Smooth muscle cell (in vitro differentiated cells): ENCODE results near the gene ENPP1. TPM values are rescaled to one million over a fixed set of nuclear protein-coding genes. Genes with fewer than 3 reads are reported as not detected.
A peak's percentile ranks its signal among the peaks of the same experiment; 100 is the strongest.

Source experiments
- DNase-seq: peaks from one replicate; lab custom pipeline; 2025; ENCODE audit not compliant: unreplicated experiment; lab: John Stamatoyannopoulos, UW
- H2AFZ ChIP-seq: fragments of 200-600 bp; sonication (generic); 2 replicates; pipeline ENCODE4 v1.6.0; 2016; ENCODE audit warnings: antibody characterized with exemption, low read depth, mild to moderate bottlenecking
- H3F3A ChIP-seq: fragments of 200-600 bp; sonication (generic); 2 replicates; pipeline ENCODE4 v1.6.0; 2017; ENCODE audit warnings: antibody characterized with exemption, low read depth
- H3K27ac ChIP-seq: fragments of 200-600 bp; sonication (generic); 2 replicates; pipeline ENCODE4 v1.5.1; 2016; ENCODE audit warnings: low read depth, mild to moderate bottlenecking
- H3K27me3 ChIP-seq: fragments of 200-600 bp; sonication (generic); 2 replicates; pipeline ENCODE4 v1.6.1; 2016; ENCODE audit warnings: low read depth, mild to moderate bottlenecking
- H3K36me3 ChIP-seq: fragments of 200-600 bp; sonication (generic); 2 replicates; pipeline ENCODE4 v1.5.1; 2016; ENCODE audit warnings: low read depth
- H3K4me1 ChIP-seq: fragments of 200-600 bp; sonication (generic); 2 replicates; pipeline ENCODE4 v1.5.1; 2016; ENCODE audit warnings: low read depth
- H3K4me2 ChIP-seq: fragments of 200-600 bp; sonication (generic); 2 replicates; pipeline ENCODE4 v1.6.0; 2016; ENCODE audit warnings: mild to moderate bottlenecking
- H3K4me3 ChIP-seq: fragments of 200-600 bp; sonication (generic); 2 replicates; pipeline ENCODE4 v1.5.1; 2016; ENCODE audit warnings: mild to moderate bottlenecking
- H3K79me2 ChIP-seq: fragments of 200-600 bp; sonication (generic); 2 replicates; pipeline ENCODE4 v1.6.0; 2016; ENCODE audit warnings: low read depth, mild to moderate bottlenecking
- H3K9ac ChIP-seq: fragments of 200-600 bp; sonication (generic); 2 replicates; pipeline ENCODE4 v1.6.0; 2016; ENCODE audit warnings: low read depth
- H3K9me3 ChIP-seq: fragments of 200-600 bp; sonication (generic); replicated peaks from 2 replicates; pipeline ENCODE4 v1.5.1; 2016; ENCODE audit warnings: low read depth
- H4K20me1 ChIP-seq: fragments of 200-600 bp; sonication (generic); 2 replicates; pipeline ENCODE4 v1.6.0; 2016; ENCODE audit warnings: low read depth
- WGBS: methylation state at CpG from one replicate; pipeline ENCODE4 v1.1.7; 2016; ENCODE audit warnings: low lambda C conversion rate; 5-methylcytosine and 5-hydroxymethylcytosine counted together
- polyA plus RNA-seq: library from polyadenylated mRNA; unstranded; fragments of >200 nt; fragmentation: Nextera tagmentation; extraction: Ambion mirVana; gene quantifications from 2 replicates; pipeline ENCODE4 v1.2.1, GENCODE V29; 2016
- total RNA-seq: library from RNA; depleted of rRNA; stranded (reverse); fragments of >200 nt; gene quantifications from 2 replicates; pipeline ENCODE4 v1.2.3, GENCODE V29; 2014
- TF ChIP-seq, protein P1 (sequence below): fragments of 200-600 bp; sonication (generic); IDR thresholded peaks from 2 replicates; pipeline ENCODE4 v1.5.1; 2017; ENCODE audit warnings: borderline replicate concordance, mild to moderate bottlenecking, antibody characterized with exemption; ENCODE audit not compliant: insufficient read depth, poor library complexity, severe bottlenecking

The ENPP1 gene
- total and polyA plus RNA-seq, 2 experiments from 2014 or later, result 329 to 433 TPM

DNA sequence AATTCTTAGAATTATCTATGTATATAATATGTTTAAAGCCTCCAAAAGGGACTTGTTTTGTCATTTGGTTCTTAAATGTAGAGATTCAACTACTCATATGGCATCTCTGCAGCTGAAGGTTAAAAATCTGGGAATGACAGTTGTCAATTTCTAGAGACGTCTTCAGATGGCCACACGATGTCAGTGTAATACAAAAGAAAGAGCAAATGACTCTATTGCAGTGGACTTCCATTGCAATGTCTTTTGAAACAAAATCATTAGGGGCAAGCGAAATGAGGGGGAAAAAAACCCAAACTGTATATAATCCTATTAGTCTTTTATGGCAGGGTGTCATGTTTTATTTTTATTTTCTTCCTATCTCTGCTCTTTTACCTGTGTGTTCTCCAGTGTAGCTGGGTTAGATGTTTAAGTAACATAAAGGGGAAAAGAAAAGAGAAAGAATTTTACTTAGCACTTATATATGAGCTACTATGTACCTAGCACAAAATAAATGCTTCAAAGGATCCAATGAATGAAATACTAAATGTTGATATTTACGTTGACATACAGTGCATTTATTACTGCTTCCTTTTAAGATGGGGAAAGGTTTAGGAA, 117.2 kb downstream of the ENPP1 start:
- Histone ChIP-seq H4K20me1 (no peaks in the 10 kb centered on the region), H3K27me3 (no peaks in the 10 kb centered on the region), H3K79me2 (no peaks in the 10 kb centered on the region), H3K27ac (no peak overlapping the region), H3F3A (no peaks in the 10 kb centered on the region), H3K4me1 (no peaks in the 10 kb centered on the region), H3K9ac (no peak overlapping the region), H2AFZ (peak overlapping the region; percentile 46), H3K4me2 (no peak overlapping the region), H3K4me3 (no peak overlapping the region), H3K36me3 (no peaks in the 10 kb centered on the region), H3K9me3 (no peaks in the 10 kb centered on the region)
- DNase-seq, result no peak
- WGBS, result 57% methylated on average over 4 of the region's 4 CpGs
- TF ChIP-seq, protein P1, sequence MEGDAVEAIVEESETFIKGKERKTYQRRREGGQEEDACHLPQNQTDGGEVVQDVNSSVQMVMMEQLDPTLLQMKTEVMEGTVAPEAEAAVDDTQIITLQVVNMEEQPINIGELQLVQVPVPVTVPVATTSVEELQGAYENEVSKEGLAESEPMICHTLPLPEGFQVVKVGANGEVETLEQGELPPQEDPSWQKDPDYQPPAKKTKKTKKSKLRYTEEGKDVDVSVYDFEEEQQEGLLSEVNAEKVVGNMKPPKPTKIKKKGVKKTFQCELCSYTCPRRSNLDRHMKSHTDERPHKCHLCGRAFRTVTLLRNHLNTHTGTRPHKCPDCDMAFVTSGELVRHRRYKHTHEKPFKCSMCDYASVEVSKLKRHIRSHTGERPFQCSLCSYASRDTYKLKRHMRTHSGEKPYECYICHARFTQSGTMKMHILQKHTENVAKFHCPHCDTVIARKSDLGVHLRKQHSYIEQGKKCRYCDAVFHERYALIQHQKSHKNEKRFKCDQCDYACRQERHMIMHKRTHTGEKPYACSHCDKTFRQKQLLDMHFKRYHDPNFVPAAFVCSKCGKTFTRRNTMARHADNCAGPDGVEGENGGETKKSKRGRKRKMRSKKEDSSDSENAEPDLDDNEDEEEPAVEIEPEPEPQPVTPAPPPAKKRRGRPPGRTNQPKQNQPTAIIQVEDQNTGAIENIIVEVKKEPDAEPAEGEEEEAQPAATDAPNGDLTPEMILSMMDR, result peak; percentile 66

DNA sequence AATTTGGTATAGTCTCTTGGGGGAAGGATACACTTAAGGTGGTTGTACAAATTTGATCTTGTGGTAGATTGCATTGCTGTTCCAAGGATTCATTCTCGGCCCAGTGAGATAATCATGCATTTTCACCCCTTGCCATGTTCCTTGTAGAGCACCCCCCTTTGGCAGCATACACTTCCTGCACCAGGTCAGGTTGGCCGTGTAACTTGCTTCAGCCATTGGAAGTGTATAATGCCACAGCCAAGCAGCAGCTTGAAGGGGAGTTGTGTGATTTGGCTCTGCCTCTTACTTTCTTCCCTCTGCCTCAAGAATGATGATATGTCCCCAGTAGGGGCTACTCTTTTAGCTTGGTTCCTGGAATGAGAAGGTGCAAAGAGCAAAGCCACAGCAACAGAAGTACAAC, 121.4 kb downstream of the ENPP1 start:
- DNase-seq, result no peak
- Histone ChIP-seq H3F3A (peaks cover 12% of the 10 kb centered on the region), H3K9ac (no peak overlapping the region), H4K20me1 (no peaks in the 10 kb centered on the region), H3K9me3 (no peaks in the 10 kb centered on the region), H3K79me2 (no peaks in the 10 kb centered on the region), H3K4me3 (no peak overlapping the region), H3K4me2 (no peak overlapping the region), H3K27me3 (no peaks in the 10 kb centered on the region), H3K36me3 (no peaks in the 10 kb centered on the region), H2AFZ (no peak overlapping the region), H3K27ac (no peak overlapping the region), H3K4me1 (no peaks in the 10 kb centered on the region)
- TF ChIP-seq, protein P1, result no peak
- 72% methylated on average over 2 of the region's 2 CpGs for WGBS

DNA sequence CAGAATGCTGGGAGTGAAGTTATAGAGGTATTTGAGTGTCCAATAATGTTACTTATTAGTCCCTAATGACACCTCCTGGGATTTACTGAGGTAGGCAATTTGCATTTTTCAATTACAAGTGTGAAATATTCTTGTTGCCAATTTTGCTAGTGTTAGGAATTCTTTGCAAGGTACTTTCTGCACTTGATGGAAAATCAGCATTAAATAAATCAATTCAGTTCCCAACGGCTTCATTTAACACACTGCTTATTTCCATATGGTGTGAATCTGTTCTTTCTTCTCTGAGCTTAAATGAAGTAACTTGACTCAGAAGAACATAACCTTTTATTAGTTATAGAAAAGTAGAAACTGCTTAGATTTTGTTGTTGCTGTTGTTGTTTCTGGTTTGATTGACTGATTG, 122.2 kb downstream of the ENPP1 start:
- Histone ChIP-seq H3F3A (peaks cover 12% of the 10 kb centered on the region), H3K9me3 (no peaks in the 10 kb centered on the region), H3K79me2 (no peaks in the 10 kb centered on the region), H3K27ac (no peak overlapping the region), H3K27me3 (no peaks in the 10 kb centered on the region), H3K4me2 (no peak overlapping the region), H3K4me1 (no peaks in the 10 kb centered on the region), H3K9ac (no peak overlapping the region), H2AFZ (peak overlapping the region; percentile 45), H3K36me3 (no peaks in the 10 kb centered on the region), H3K4me3 (no peak overlapping the region), H4K20me1 (no peaks in the 10 kb centered on the region)
- 85% methylated on average over 1 of the region's 1 CpG for WGBS
- TF ChIP-seq, protein P1, result no peak
- no peak for DNase-seq
